Uterus (tissue), 4 donors: Measurements from ENCODE around the gene PPFIA4. TPM values are rescaled to one million over a fixed set of nuclear protein-coding genes. Genes with fewer than 3 reads are reported as not detected.

Experiments used
- DNase-seq, 2 donors: peaks; one replicate each; pipeline ENCODE4 v3.0.0-alpha.2; 2019 to 2020
- H3K27ac ChIP-seq, 2 donors: fragments of 200-600 bp; sonication (generic); 1 replicate in 1 of 2; 2 replicates in 1 of 2; pipeline ENCODE4 v1.5.1; 2016 to 2018
- H3K27me3 ChIP-seq, 2 donors: fragments of 200-600 bp; sonication (generic); one replicate each; pipeline ENCODE4 v1.5.1; 2018 to 2019; ENCODE audit warnings: control low read depth in 1 of 2
- H3K36me3 ChIP-seq, 2 donors: fragments of 200-600 bp; sonication (generic); one replicate each; pipeline ENCODE4 v1.5.1; 2019; ENCODE audit warnings: control low read depth in 1 of 2
- H3K4me1 ChIP-seq, 2 donors: fragments of 200-600 bp; sonication (generic); one replicate each; pipeline ENCODE4 v1.5.1; 2018 to 2019; ENCODE audit warnings: control low read depth in 1 of 2
- H3K4me3 ChIP-seq, 2 donors: fragments of 200-600 bp; sonication (generic); 1 replicate in 1 of 2; 2 replicates in 1 of 2; pipeline ENCODE4 v1.5.1; 2018 to 2019; ENCODE audit warnings: mild to moderate bottlenecking in 1 of 2
- H3K9me3 ChIP-seq, 2 donors: fragments of 200-600 bp; sonication (generic); one replicate each; pipeline ENCODE4 v1.5.1; 2019; ENCODE audit warnings: control low read depth in 1 of 2
- CTCF ChIP-seq, 4 experiments: fragments of 200-600 bp in 2 of 4; fragments of 450-650 bp in 2 of 4; sonication (generic) in 2 of 4; IDR thresholded peaks; one replicate each; pipeline ENCODE4 v1.5.1; 2016 to 2019; ENCODE audit warnings: antibody characterized with exemption in 4 of 4, mild to moderate bottlenecking in 2 of 4, moderate library complexity in 1 of 4
- POLR2A ChIP-seq, 2 donors: fragments of 450-650 bp; IDR thresholded peaks; one replicate each; pipeline ENCODE4 v1.6.1; 2016; ENCODE audit warnings: antibody characterized with exemption in 2 of 2, mild to moderate bottlenecking in 1 of 2, moderate library complexity in 1 of 2
- intact Hi-C: fragments of 100-400 bp; cut with DNase I; formaldehyde crosslinking; loops from one replicate; pipeline ENCODE4 v1.15.1; 2023; ENCODE audit warnings: low total_unique reads
- total RNA-seq, 4 donors: library from RNA; depleted of rRNA in 3 of 4; stranded (reverse); fragments of >200 nt in 3 of 4; gene quantifications; one replicate each; pipeline versions ENCODE4 v1.1.0 to v1.2.4, GENCODE V29; 2014 to 2023
- donor health status: DM: yes; HTN: yes; CAD: no.

PPFIA4 gene
- total RNA-seq, 4 donors from 2014 or later = 0.26 to 7.6 (median 6.5) TPM; not detected in 1

DNA sequence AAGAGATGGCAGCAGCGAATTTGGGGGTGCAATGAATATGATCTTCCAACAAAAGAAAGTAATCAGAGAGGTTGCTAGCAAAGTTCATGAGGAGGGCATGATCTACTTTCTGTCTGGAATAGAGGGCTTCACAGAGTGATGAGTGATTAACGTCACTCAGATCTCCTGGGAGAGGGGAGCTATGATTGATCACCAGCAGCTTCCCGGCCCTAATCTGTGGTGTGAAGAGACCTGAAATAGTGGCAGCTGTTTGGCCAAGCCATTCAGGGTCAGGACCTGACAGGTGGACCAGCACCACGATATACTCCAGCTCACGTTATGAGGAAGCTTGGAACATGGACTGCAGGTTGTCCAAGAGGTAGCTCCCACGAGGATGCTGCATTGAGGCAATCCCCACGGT lies 39.0 kb upstream of the PPFIA4 start:
- Histone ChIP-seq H3K4me1 (no peaks in the 10 kb centered on the region), H3K4me3 (no peak overlapping the region), H3K36me3 (no peaks in the 10 kb centered on the region), H3K27ac (no peak overlapping the region), H3K9me3 (no peaks in the 10 kb centered on the region), H3K27me3 (no peaks in the 10 kb centered on the region)
- intact Hi-C loops = no loop called here
- TF ChIP-seq CTCF (IDR thresholded peaks at IDR 0.05) = no peak
- no peak for TF ChIP-seq POLR2A (IDR thresholded peaks at IDR 0.05)
- DNase-seq = no peak

DNA sequence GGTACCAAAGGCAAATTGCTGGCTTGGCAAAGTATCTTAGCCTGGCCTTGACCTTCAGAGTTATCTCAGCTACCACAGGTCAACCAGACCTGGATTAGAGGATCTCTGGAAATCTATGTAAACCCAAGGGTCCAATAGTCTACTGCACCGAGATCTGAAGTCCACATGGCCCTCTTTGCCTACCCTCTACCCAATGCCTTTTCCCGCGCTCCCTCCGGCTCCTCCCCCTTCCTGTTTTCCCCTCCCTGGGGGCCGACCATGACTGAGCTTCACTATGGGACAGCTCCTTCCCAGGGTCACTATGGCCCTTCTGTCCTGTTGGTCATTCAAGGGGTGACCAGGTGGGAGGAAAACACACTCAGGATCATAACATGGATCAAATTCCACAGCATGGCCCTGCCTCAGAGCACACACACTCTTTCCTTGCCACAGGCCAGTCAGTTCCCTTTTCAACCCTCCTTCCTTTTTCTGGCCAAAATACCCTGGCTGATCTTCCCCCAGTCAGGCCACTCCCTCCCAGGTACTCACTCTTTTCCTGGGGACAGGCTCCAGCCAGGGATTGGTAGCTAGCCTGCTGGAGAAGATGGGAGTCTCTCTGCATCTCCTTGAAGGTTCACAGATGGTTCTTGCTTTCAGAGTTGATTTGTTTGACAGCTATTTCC lies 38.2 kb upstream of the PPFIA4 start:
- H3K27ac ChIP-seq = no peak overlapping the region
- no peaks in the 10 kb centered on the region for H3K4me1 ChIP-seq
- no peaks in the 10 kb centered on the region for H3K9me3 ChIP-seq
- no peak for DNase-seq
- H3K4me3 ChIP-seq = no peak overlapping the region
- H3K27me3 ChIP-seq = no peaks in the 10 kb centered on the region
- TF ChIP-seq POLR2A (IDR thresholded peaks at IDR 0.05) = no peak
- TF ChIP-seq CTCF (IDR thresholded peaks at IDR 0.05) = no peak
- H3K36me3 ChIP-seq = no peaks in the 10 kb centered on the region
- intact Hi-C loops = no loop called here

DNA sequence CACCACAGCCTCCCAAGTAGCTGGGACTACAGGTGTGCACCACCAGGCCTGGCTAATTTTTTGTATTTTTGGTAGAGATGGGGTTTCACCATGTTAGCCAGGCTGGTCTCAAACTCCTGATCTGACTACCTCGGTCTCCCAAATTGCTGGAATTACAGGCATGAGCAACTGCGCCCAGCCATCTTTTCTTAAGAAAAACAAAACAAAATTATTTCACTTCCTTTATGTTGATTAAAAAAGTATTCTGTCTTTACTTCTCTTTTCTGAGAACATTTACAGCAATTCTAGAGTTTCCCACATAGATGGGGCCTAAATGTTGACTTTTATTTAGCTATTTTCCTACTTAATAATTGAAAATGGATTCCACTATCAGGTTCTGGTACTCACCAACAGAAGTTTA lies 36.4 kb upstream of the PPFIA4 start:
- H3K4me1 ChIP-seq = no peaks in the 10 kb centered on the region
- no peaks in the 10 kb centered on the region for H3K9me3 ChIP-seq
- no peak overlapping the region for H3K4me3 ChIP-seq
- no peak for TF ChIP-seq POLR2A (IDR thresholded peaks at IDR 0.05)
- no peak for TF ChIP-seq CTCF (IDR thresholded peaks at IDR 0.05)
- intact Hi-C loops = no loop called here
- no peak overlapping the region for H3K27ac ChIP-seq
- no peak for DNase-seq
- no peaks in the 10 kb centered on the region for H3K36me3 ChIP-seq
- no peaks in the 10 kb centered on the region for H3K27me3 ChIP-seq

GRCh38 chr1:202991112-202991511 lies 35.2 kb upstream of the PPFIA4 start:
- Histone ChIP-seq H3K27ac (no peak overlapping the region), H3K27me3 (no peaks in the 10 kb centered on the region), H3K36me3 (no peaks in the 10 kb centered on the region), H3K9me3 (no peaks in the 10 kb centered on the region), H3K4me3 (no peak overlapping the region), H3K4me1 (no peaks in the 10 kb centered on the region)
- TF ChIP-seq POLR2A (IDR thresholded peaks at IDR 0.05) (no peak), CTCF (IDR thresholded peaks at IDR 0.05) (no peak)
- intact Hi-C loops = no loop called here
- DNase-seq = no peak

GRCh38 chr1:202994756-202995155 lies 31.5 kb upstream of the PPFIA4 start:
- Histone ChIP-seq H3K4me3 (no peak overlapping the region), H3K9me3 (no peaks in the 10 kb centered on the region), H3K27ac (no peak overlapping the region), H3K36me3 (no peaks in the 10 kb centered on the region), H3K27me3 (no peaks in the 10 kb centered on the region), H3K4me1 (no peaks in the 10 kb centered on the region)
- DNase-seq = no peak
- TF ChIP-seq CTCF (IDR thresholded peaks at IDR 0.05) = no peak
- TF ChIP-seq POLR2A (IDR thresholded peaks at IDR 0.05) = no peak
- intact Hi-C loops = no loop called here
